Measurements from ENCODE around the gene ABCB9.

- TF ChIP-seq USF1 (CRISPR knock-in tag; IDR thresholded peaks at IDR 0.05), result no peak
- no peak for TF ChIP-seq CTCF (IDR thresholded peaks at IDR 0.05)
- no peak for TF ChIP-seq TP53 (CRISPR knock-in tag; IDR thresholded peaks at IDR 0.05)
- TF ChIP-seq ZNF416 (CRISPR knock-in tag; IDR thresholded peaks at IDR 0.05), result no peak
- TF ChIP-seq GABPB1 (CRISPR knock-in tag; IDR thresholded peaks at IDR 0.05), result no peak
- no peak for TF ChIP-seq ESRRA (CRISPR knock-in tag; IDR thresholded peaks at IDR 0.05; ENCODE audit: borderline replicate concordance)
- no peak for TF ChIP-seq TEAD1 (CRISPR knock-in tag; IDR thresholded peaks at IDR 0.05)
- no peak for TF ChIP-seq PREB (CRISPR knock-in tag; IDR thresholded peaks at IDR 0.05; ENCODE audit: borderline replicate concordance)
- no peak for TF ChIP-seq CREM (CRISPR knock-in tag; IDR thresholded peaks at IDR 0.05)
- no peak for TF ChIP-seq CREB1 (CRISPR knock-in tag; IDR thresholded peaks at IDR 0.05)
- no peak for TF ChIP-seq HMGXB4 (CRISPR knock-in tag; IDR thresholded peaks at IDR 0.05)
- no peak for TF ChIP-seq USF2 (CRISPR knock-in tag; IDR thresholded peaks at IDR 0.05)
- no peak for TF ChIP-seq PRDM15 (CRISPR knock-in tag; IDR thresholded peaks at IDR 0.05)
- no peak for TF ChIP-seq ZNF532 (CRISPR knock-in tag; IDR thresholded peaks at IDR 0.05; ENCODE audit: borderline replicate concordance)
Measured at GRCh38 chr12:122988036-122988435, 21.8 kb upstream of the ABCB9 start.
